Thymus (tissue), 11 donors: ENCODE results near the gene SMIM36. TPM values are rescaled to one million over a fixed set of nuclear protein-coding genes. Genes with fewer than 3 reads are reported as not detected.
"Not testable (repeated sequence)": the region's sequence is repeated elsewhere in the genome, so short reads cannot be mapped to it uniquely, and the experiment has no call there.

Experiments used
- DNase-seq, 9 donors: peaks; one replicate each; pipeline ENCODE4 v3.0.0-alpha.2; 2013; ENCODE audit warnings: low spot score in 9 of 9, low read depth in 6 of 9, missing footprints in 1 of 9
- H3K27ac ChIP-seq, 2 donors: one replicate each; pipeline ENCODE4 v1.5.1; 2013; ENCODE audit warnings: control low read depth in 1 of 2, low read depth in 1 of 2, low read length in 1 of 2, mild to moderate bottlenecking in 1 of 2, moderate library complexity in 1 of 2
- H3K27me3 ChIP-seq, 2 donors: one replicate each; pipeline ENCODE4 v1.5.1; 2013; ENCODE audit warnings: low read length in 1 of 2; ENCODE audit not compliant: control insufficient read depth in 2 of 2, insufficient read depth in 1 of 2
- H3K36me3 ChIP-seq, 2 donors: one replicate each; pipeline ENCODE4 v1.5.1; 2013; ENCODE audit warnings: low read length in 1 of 2, mild to moderate bottlenecking in 1 of 2, moderate library complexity in 1 of 2; ENCODE audit not compliant: control insufficient read depth in 2 of 2, insufficient read depth in 2 of 2
- H3K4me1 ChIP-seq, 2 donors: one replicate each; pipeline ENCODE4 v1.5.1; 2013; ENCODE audit warnings: low read length in 2 of 2; ENCODE audit not compliant: control insufficient read depth in 2 of 2, insufficient read depth in 2 of 2
- H3K4me3 ChIP-seq, 2 donors: one replicate each; pipeline ENCODE4 v1.5.1; 2013; ENCODE audit warnings: low read length in 2 of 2, control low read depth in 1 of 2, mild to moderate bottlenecking in 1 of 2
- H3K9me3 ChIP-seq, 2 donors: one replicate each; pipeline ENCODE4 v1.5.1; 2013; ENCODE audit warnings: low read length in 1 of 2, mild to moderate bottlenecking in 1 of 2; ENCODE audit not compliant: control insufficient read depth in 2 of 2, insufficient read depth in 1 of 2
- WGBS: extraction: QIAGEN DNeasy Blood & Tissue Kit; methylation state at CpG from one replicate; pipeline ENCODE4 v1.1.7; 2013; 5-methylcytosine and 5-hydroxymethylcytosine counted together
- polyA plus RNA-seq: library from polyadenylated mRNA; stranded (reverse); fragments of 200-250 nt; gene quantifications from one replicate; pipeline ENCODE4 v1.2.3, GENCODE V29; 2013
- total RNA-seq: library from RNA; stranded (reverse); fragments of 120-200 nt; gene quantifications from one replicate; pipeline ENCODE4 v1.2.4, GENCODE V29; 2013
- donor health status: healthy.

The SMIM36 gene
- total and polyA plus RNA-seq, 2 donors: not detected

- Histone ChIP-seq H3K27ac (no peak overlapping the region), H3K9me3 (no peaks in the 10 kb centered on the region), H3K4me3 (no peak overlapping the region), H3K4me1 (no peaks in the 10 kb centered on the region), H3K27me3 (no peaks in the 10 kb centered on the region), H3K36me3 (no peaks in the 10 kb centered on the region)
- WGBS: 87% methylated on average over 7 of the region's 7 CpGs
- no peak for DNase-seq
These were observed 77.4 kb downstream of the SMIM36 start for GRCh38 chr17:55433629-55434422.

GRCh38 chr17:55433029-55433628, 78.1 kb downstream of the SMIM36 start:
- Histone ChIP-seq H3K9me3 (no peaks in the 10 kb centered on the region), H3K27ac (no peak overlapping the region), H3K36me3 (no peaks in the 10 kb centered on the region), H3K4me1 (no peaks in the 10 kb centered on the region), H3K27me3 (no peaks in the 10 kb centered on the region), H3K4me3 (no peak overlapping the region)
- 97% methylated on average over 7 of the region's 7 CpGs for WGBS
- no peak for DNase-seq

GRCh38 chr17:55432358-55433028, 78.8 kb downstream of the SMIM36 start:
- H3K9me3 ChIP-seq: no peaks in the 10 kb centered on the region
- H3K27ac ChIP-seq: no peak overlapping the region
- DNase-seq: no peak
- no peak overlapping the region for H3K4me3 ChIP-seq
- no peaks in the 10 kb centered on the region for H3K4me1 ChIP-seq
- H3K36me3 ChIP-seq: no peaks in the 10 kb centered on the region
- WGBS: 91% methylated on average over 4 of the region's 4 CpGs
- no peaks in the 10 kb centered on the region for H3K27me3 ChIP-seq

GRCh38 chr17:55431914-55432313, 79.3 kb downstream of the SMIM36 start:
- H3K4me3 ChIP-seq, H3K27me3 ChIP-seq, H3K9me3 ChIP-seq, H3K4me1 ChIP-seq, H3K27ac ChIP-seq, H3K36me3 ChIP-seq, DNase-seq: not testable (repeated sequence)
- no CpG with 5 or more reads among the region's 1 CpG for WGBS

- Histone ChIP-seq H3K27ac (no peak overlapping the region), H3K4me1 (no peaks in the 10 kb centered on the region), H3K36me3 (no peaks in the 10 kb centered on the region), H3K9me3 (no peaks in the 10 kb centered on the region), H3K4me3 (no peak overlapping the region), H3K27me3 (no peaks in the 10 kb centered on the region)
- DNase-seq: no peak
- 83% methylated on average over 4 of the region's 4 CpGs for WGBS
These were observed 80.5 kb downstream of the SMIM36 start for GRCh38 chr17:55430541-55431288.

GRCh38 chr17:55427587-55427882, 83.7 kb downstream of the SMIM36 start:
- H3K9me3 ChIP-seq: no peaks in the 10 kb centered on the region
- WGBS: 94% methylated on average over 2 of the region's 2 CpGs
- no peak overlapping the region for H3K27ac ChIP-seq

GRCh38 chr17:55426851-55427586, 84.2 kb downstream of the SMIM36 start:
- Histone ChIP-seq H3K36me3 (no peaks in the 10 kb centered on the region), H3K4me3 (no peak overlapping the region), H3K9me3 (no peaks in the 10 kb centered on the region), H3K27ac (no peak overlapping the region), H3K27me3 (no peaks in the 10 kb centered on the region), H3K4me1 (peaks cover 3 to 4% of the 10 kb centered on the region in 2 donors)
- WGBS: 95% methylated on average over 2 of the region's 2 CpGs
- DNase-seq: no peak

More at GRCh38 chr17:55427587-55427882, 83.7 kb downstream of the SMIM36 start:
- H3K4me3 ChIP-seq: no peak overlapping the region
- H3K36me3 ChIP-seq: no peaks in the 10 kb centered on the region
- H3K4me1 ChIP-seq: no peaks in the 10 kb centered on the region
- no peaks in the 10 kb centered on the region for H3K27me3 ChIP-seq
- DNase-seq: no peak

GRCh38 chr17:55424893-55425540, 86.2 kb downstream of the SMIM36 start:
- Histone ChIP-seq H3K27me3 (no peaks in the 10 kb centered on the region), H3K36me3 (no peaks in the 10 kb centered on the region), H3K4me3 (no peak overlapping the region), H3K27ac (no peak overlapping the region), H3K9me3 (no peaks in the 10 kb centered on the region), H3K4me1 (peaks cover 3 to 9% of the 10 kb centered on the region in 2 donors)
- 73% methylated on average over 4 of the region's 4 CpGs for WGBS
- no peak for DNase-seq
